Measurements from ENCODE around the gene PTPRA.

GRCh38 chr20:2952766-2953165 is 79.5 kb downstream of the PTPRA start:
- TF ChIP-seq CTCF (IDR thresholded peaks at IDR 0.05; ENCODE audit: insufficient read depth, low read depth, low read length) (no peak), EZH2 (IDR thresholded peaks at IDR 0.05; ENCODE audit: insufficient read depth, low read length) (no peak)

All from astrocyte (in vitro differentiated cells and primary cell).